ENCODE measurements around the gene RBM47. TPM values are rescaled to one million over a fixed set of nuclear protein-coding genes. Genes with fewer than 3 reads are reported as not detected.

RBM47 gene
- total and polyA plus RNA-seq, 2 donors (not counting 1 experiment from before 2014, with no cell fraction given), result 5.6 to 12.9 TPM

DNA sequence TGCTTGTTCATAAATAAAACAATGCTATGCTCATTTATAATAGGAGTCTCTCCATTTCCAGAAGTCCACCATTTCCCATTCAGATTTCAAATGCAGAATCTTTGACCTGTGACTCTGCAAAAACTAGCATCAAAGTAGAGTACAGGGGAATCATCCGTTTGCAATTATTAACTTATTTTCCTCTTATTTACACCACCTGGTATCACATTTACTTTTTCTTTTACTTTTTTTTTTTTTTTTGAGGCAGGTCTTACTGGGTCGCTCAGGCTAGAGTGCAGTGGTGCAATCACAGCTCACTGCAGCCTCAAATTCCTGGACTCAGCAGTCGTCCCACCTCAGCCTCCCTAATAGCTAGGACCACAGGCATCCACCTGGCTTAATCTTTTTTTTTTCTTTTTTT lies 37.6 kb downstream of the RBM47 start:
- no peak overlapping the region for H3K27ac ChIP-seq (ENCODE audit: low read length in 2 of 2)
- Mint-ChIP-seq H3K4me1 (peaks cover 2% of the 10 kb centered on the region), H3K9me3 (ENCODE audit: insufficient read depth) (no peaks in the 10 kb centered on the region), H3K4me3 (no peak overlapping the region), H3K27ac (no peak overlapping the region), H3K27me3 (no peaks in the 10 kb centered on the region)
- H3K4me1 ChIP-seq (ENCODE audit: control insufficient read depth in 2 of 2, insufficient read depth in 2 of 2, low read length in 2 of 2), result no peaks in the 10 kb centered on the region
- intact Hi-C loops (cut with micrococcal nuclease), result no loop called here
- peaks cover 0 to 2% of the 10 kb centered on the region in 2 experiments for H3K36me3 ChIP-seq (replicated peaks in 1 of 2; ENCODE audit: control extremely low read depth in 1 of 2, control insufficient read depth in 1 of 2, extremely low read depth in 1 of 2, insufficient read depth in 2 of 2, low read length in 1 of 2)
- no peak overlapping the region for H3K4me3 ChIP-seq (ENCODE audit: control extremely low read depth in 1 of 5, extremely low read depth in 1 of 5, insufficient read depth in 1 of 5, low read depth in 2 of 5, low read length in 4 of 5)
- DNase-seq (no peak), ATAC-seq (ENCODE audit: low read depth) (no peak)
- ChIA-PET POLR2A (no interaction called here), CTCF (interaction anchor here (0.7 kb wide), 1 partner anchor 339 kb away, joined by 4 read pairs; no protein-coding TSS in a partner anchor)
- WGBS (ENCODE audit: insufficient coverage), result 92% methylated on average over 2 of the region's 3 CpGs
- no peaks in the 10 kb centered on the region for H3K9me3 ChIP-seq (ENCODE audit: control extremely low read depth in 1 of 3, control insufficient read depth in 2 of 3, insufficient read depth in 1 of 3, low read length in 2 of 3)
- TF ChIP-seq EZH2 (IDR thresholded peaks at IDR 0.05; ENCODE audit: borderline replicate concordance, insufficient read depth, low read depth, low read length, poor library complexity, severe bottlenecking), result no peak
- TF ChIP-seq, protein P1, sequence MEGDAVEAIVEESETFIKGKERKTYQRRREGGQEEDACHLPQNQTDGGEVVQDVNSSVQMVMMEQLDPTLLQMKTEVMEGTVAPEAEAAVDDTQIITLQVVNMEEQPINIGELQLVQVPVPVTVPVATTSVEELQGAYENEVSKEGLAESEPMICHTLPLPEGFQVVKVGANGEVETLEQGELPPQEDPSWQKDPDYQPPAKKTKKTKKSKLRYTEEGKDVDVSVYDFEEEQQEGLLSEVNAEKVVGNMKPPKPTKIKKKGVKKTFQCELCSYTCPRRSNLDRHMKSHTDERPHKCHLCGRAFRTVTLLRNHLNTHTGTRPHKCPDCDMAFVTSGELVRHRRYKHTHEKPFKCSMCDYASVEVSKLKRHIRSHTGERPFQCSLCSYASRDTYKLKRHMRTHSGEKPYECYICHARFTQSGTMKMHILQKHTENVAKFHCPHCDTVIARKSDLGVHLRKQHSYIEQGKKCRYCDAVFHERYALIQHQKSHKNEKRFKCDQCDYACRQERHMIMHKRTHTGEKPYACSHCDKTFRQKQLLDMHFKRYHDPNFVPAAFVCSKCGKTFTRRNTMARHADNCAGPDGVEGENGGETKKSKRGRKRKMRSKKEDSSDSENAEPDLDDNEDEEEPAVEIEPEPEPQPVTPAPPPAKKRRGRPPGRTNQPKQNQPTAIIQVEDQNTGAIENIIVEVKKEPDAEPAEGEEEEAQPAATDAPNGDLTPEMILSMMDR (IDR thresholded peaks at IDR 0.05), result no peak
- no peaks in the 10 kb centered on the region for H4K20me1 ChIP-seq (ENCODE audit: control insufficient read depth, insufficient read depth, low read length, poor library complexity, severe bottlenecking)
- no peak overlapping the region for H2AFZ ChIP-seq (ENCODE audit: insufficient read depth, low read depth, low read length, poor library complexity, severe bottlenecking)
- no peak overlapping the region for H3K4me2 ChIP-seq (replicated peaks; ENCODE audit: low read depth, low read length, poor library complexity, severe bottlenecking)
- H3K9ac ChIP-seq (ENCODE audit: low read length), result no peak overlapping the region
- H3K27me3 ChIP-seq (replicated peaks in 1 of 4; ENCODE audit: control extremely low read depth in 1 of 4, control insufficient read depth in 3 of 4, insufficient read depth in 4 of 4, low read length in 3 of 4), result no peaks in the 10 kb centered on the region
- no peaks in the 10 kb centered on the region for H3K79me2 ChIP-seq (ENCODE audit: control insufficient read depth, insufficient read depth, low read length)

DNA sequence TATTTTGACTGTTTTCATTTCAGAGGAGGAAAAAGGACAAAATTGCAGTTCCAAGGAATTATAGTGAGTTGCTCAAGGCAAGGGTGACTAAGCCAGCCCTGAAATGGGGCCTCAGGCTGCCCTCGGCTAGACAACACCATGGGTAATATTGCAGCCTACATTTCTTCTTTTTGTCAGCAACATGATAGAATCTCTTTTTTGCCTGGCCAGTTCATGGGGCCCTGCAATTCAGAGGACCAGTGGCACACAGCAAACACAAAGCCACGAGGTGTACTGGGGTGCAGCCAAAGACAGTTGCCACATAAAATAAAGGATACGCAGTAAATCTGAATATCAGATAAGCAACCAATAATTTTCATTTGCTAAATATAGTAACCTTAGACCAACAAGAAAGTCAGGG lies 41.8 kb downstream of the RBM47 start:
- no peaks in the 10 kb centered on the region for H3K36me3 ChIP-seq (replicated peaks in 1 of 2; ENCODE audit: control extremely low read depth in 1 of 2, control insufficient read depth in 1 of 2, extremely low read depth in 1 of 2, insufficient read depth in 2 of 2, low read length in 1 of 2)
- H3K27me3 ChIP-seq (replicated peaks in 1 of 4; ENCODE audit: control extremely low read depth in 1 of 4, control insufficient read depth in 3 of 4, insufficient read depth in 4 of 4, low read length in 3 of 4), result no peaks in the 10 kb centered on the region
- TF ChIP-seq, protein P1 (IDR thresholded peaks at IDR 0.05), result no peak
- TF ChIP-seq EZH2 (IDR thresholded peaks at IDR 0.05; ENCODE audit: borderline replicate concordance, insufficient read depth, low read depth, low read length, poor library complexity, severe bottlenecking), result no peak
- H3K4me3 Mint-ChIP-seq, result no peak overlapping the region
- H3K79me2 ChIP-seq (ENCODE audit: control insufficient read depth, insufficient read depth, low read length), result no peaks in the 10 kb centered on the region
- intact Hi-C loops (cut with micrococcal nuclease), result no loop called here
- no peaks in the 10 kb centered on the region for H3K9me3 ChIP-seq (ENCODE audit: control extremely low read depth in 1 of 3, control insufficient read depth in 2 of 3, insufficient read depth in 1 of 3, low read length in 2 of 3)
- no peaks in the 10 kb centered on the region for H3K9me3 Mint-ChIP-seq (ENCODE audit: insufficient read depth)
- H2AFZ ChIP-seq (ENCODE audit: insufficient read depth, low read depth, low read length, poor library complexity, severe bottlenecking), result no peak overlapping the region
- 100% methylated on average over 1 of the region's 3 CpGs for WGBS (ENCODE audit: insufficient coverage)
- no peaks in the 10 kb centered on the region for H3K27me3 Mint-ChIP-seq
- DNase-seq (no peak), ATAC-seq (ENCODE audit: low read depth) (no peak)
- H3K4me1 ChIP-seq (ENCODE audit: control insufficient read depth in 2 of 2, insufficient read depth in 2 of 2, low read length in 2 of 2), result no peaks in the 10 kb centered on the region
- no peaks in the 10 kb centered on the region for H4K20me1 ChIP-seq (ENCODE audit: control insufficient read depth, insufficient read depth, low read length, poor library complexity, severe bottlenecking)
- H3K4me1 Mint-ChIP-seq, result peaks cover 2% of the 10 kb centered on the region
- H3K27ac Mint-ChIP-seq, result no peak overlapping the region
- no peak overlapping the region for H3K4me3 ChIP-seq (ENCODE audit: control extremely low read depth in 1 of 5, extremely low read depth in 1 of 5, insufficient read depth in 1 of 5, low read depth in 2 of 5, low read length in 4 of 5)
- H3K9ac ChIP-seq (ENCODE audit: low read length), result no peak overlapping the region
- H3K4me2 ChIP-seq (replicated peaks; ENCODE audit: low read depth, low read length, poor library complexity, severe bottlenecking), result no peak overlapping the region
- ChIA-PET CTCF (no interaction called here), POLR2A (no interaction called here)
- H3K27ac ChIP-seq (ENCODE audit: low read length in 2 of 2), result no peak overlapping the region

Measured in B cell (primary cell).